ENCODE measurements around the gene KIF26A.

Gene KIF26A

GRCh38 chr14:104197449-104198247 is 59.3 kb downstream of the KIF26A start:
- Histone ChIP-seq H3K27me3 (replicated peaks) (no peaks in the 10 kb centered on the region), H3K4me3 (ENCODE audit: low read depth, low read length) (no peak overlapping the region), H3K27ac (no peak overlapping the region), H3K36me3 (replicated peaks) (no peaks in the 10 kb centered on the region)
- in situ Hi-C loops (cut with HindIII; ENCODE audit: low pct_ligation_motif_present, low sequenced_read_pairs) = no loop called here
- TF ChIP-seq CTCF (IDR thresholded peaks at IDR 0.05; ENCODE audit: low read depth, low read length, missing control alignments) = no peak
- DNase-seq = no peak

- no peak overlapping the region for H3K27ac ChIP-seq
- TF ChIP-seq CTCF (IDR thresholded peaks at IDR 0.05; ENCODE audit: low read depth, low read length, missing control alignments) = no peak
- no peaks in the 10 kb centered on the region for H3K27me3 ChIP-seq (replicated peaks)
- no peaks in the 10 kb centered on the region for H3K36me3 ChIP-seq (replicated peaks)
- in situ Hi-C loops (cut with HindIII; ENCODE audit: low pct_ligation_motif_present, low sequenced_read_pairs) = no loop called here
- DNase-seq = no peak
- H3K4me3 ChIP-seq (ENCODE audit: low read depth, low read length) = no peak overlapping the region
Observed at GRCh38 chr14:104199266-104199895, 61.0 kb downstream of the KIF26A start.

GRCh38 chr14:104200106-104200505 is 61.7 kb downstream of the KIF26A start:
- H3K27ac ChIP-seq = no peak overlapping the region

GRCh38 chr14:104200591-104200990 is 62.2 kb downstream of the KIF26A start:
- H3K4me3 ChIP-seq (ENCODE audit: low read depth, low read length) = no peak overlapping the region
- in situ Hi-C loops (cut with HindIII; ENCODE audit: low pct_ligation_motif_present, low sequenced_read_pairs) = no loop called here
- DNase-seq = no peak
- no peak overlapping the region for H3K27ac ChIP-seq
- no peaks in the 10 kb centered on the region for H3K36me3 ChIP-seq (replicated peaks)
- no peak for TF ChIP-seq CTCF (IDR thresholded peaks at IDR 0.05; ENCODE audit: low read depth, low read length, missing control alignments)
- no peaks in the 10 kb centered on the region for H3K27me3 ChIP-seq (replicated peaks)

More at GRCh38 chr14:104200106-104200505, 61.7 kb downstream of the KIF26A start:
- Histone ChIP-seq H3K4me3 (ENCODE audit: low read depth, low read length) (no peak overlapping the region), H3K36me3 (replicated peaks) (no peaks in the 10 kb centered on the region), H3K27me3 (replicated peaks) (no peaks in the 10 kb centered on the region)
- no peak for DNase-seq
- no peak for TF ChIP-seq CTCF (IDR thresholded peaks at IDR 0.05; ENCODE audit: low read depth, low read length, missing control alignments)
- in situ Hi-C loops (cut with HindIII; ENCODE audit: low pct_ligation_motif_present, low sequenced_read_pairs) = no loop called here

GRCh38 chr14:104201063-104201462 is 62.7 kb downstream of the KIF26A start:
- no peaks in the 10 kb centered on the region for H3K27me3 ChIP-seq (replicated peaks)
- TF ChIP-seq CTCF (IDR thresholded peaks at IDR 0.05; ENCODE audit: low read depth, low read length, missing control alignments) = no peak
- in situ Hi-C loops (cut with HindIII; ENCODE audit: low pct_ligation_motif_present, low sequenced_read_pairs) = no loop called here

More at GRCh38 chr14:104201063-104201462, 62.7 kb downstream of the KIF26A start:
- Histone ChIP-seq H3K27ac (no peak overlapping the region), H3K36me3 (replicated peaks) (no peaks in the 10 kb centered on the region), H3K4me3 (ENCODE audit: low read depth, low read length) (no peak overlapping the region)
- DNase-seq = no peak

Data from brain microvascular endothelial cell (primary cell).